GM18861 (cell line): ENCODE results near the gene EFCAB9.

Experiments used
- ATAC-seq: cut with Tn5 transposase; IDR thresholded peaks from one replicate; pipeline ENCODE4 v1.9.1; 2021; ENCODE audit not compliant: unreplicated experiment

The EFCAB9 gene

GRCh38 chr5:172235827-172236736 is 42.1 kb downstream of the EFCAB9 start:
- ATAC-seq, result no peak

- ATAC-seq, result no peak
Observed at GRCh38 chr5:172238334-172238733, 44.4 kb downstream of the EFCAB9 start.

DNA sequence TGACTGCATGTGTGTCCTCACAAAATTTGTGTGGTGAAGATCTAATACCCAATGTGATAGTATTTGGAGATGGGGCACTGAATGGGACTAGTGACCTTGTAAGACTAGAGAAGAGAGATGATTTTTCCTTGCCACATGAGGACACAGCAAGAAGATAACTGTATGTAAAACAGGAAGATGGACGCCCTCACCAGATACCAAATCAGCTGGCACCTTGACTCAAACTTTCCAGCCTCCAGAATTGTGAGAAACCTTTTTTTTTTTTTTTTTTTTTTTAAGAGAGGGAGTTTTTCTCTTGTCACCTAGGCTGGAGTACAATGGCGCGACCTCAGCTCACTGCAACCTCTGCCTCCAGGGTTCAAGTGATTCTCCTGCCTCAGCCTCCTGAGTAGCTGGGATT is 49.3 kb downstream of the EFCAB9 start:
- no peak for ATAC-seq

- no peak for ATAC-seq
Observed at GRCh38 chr5:172245046-172245445, 51.1 kb downstream of the EFCAB9 start.

GRCh38 chr5:172245703-172246125 is 51.7 kb downstream of the EFCAB9 start:
- ATAC-seq, result no peak

DNA sequence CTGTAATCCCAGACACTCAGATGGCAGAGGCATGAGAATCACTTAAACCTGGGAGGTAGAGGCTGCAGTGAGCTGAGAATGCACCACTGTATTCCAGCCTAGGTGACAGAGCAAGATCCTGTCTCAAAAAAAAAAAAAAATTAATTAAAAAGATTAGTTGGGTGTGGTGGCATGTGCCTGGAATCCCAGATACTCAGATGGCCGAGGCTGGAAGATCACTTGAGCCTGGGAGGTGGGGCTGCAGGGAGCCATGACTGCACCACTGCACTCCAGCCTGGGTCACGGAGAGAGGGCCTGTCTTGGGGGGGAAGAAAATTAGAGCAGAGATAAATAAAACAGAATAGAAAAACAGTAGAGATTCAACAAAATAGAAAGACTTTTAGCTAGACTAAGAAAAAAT is 54.7 kb downstream of the EFCAB9 start:
- ATAC-seq, result no peak

DNA sequence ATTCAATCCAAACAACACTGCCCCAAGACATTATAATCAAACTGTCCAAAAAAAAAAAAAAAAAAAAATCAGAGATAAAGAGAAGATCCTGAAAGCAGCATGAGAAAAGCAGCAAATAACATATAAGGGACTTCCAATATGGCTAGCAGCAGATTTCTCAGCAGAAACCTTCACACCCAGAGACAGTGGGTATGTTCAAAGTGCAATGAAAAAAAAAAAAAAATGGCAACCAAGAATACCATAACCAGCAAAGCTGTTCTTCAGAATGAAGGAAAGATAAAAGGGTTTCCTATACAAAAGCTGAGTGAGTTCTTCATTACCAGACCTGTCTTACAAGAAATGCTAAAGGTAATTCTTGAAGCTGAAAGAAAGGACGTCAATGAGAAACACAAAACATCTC is 57.4 kb downstream of the EFCAB9 start:
- ATAC-seq, result no peak

- ATAC-seq, result no peak
Observed at GRCh38 chr5:172252501-172252900, 58.5 kb downstream of the EFCAB9 start.
